HG03108 (cell line): Measurements from ENCODE around the gene ACTG1.
A peak's percentile ranks its signal among the peaks of the same experiment; 100 is the strongest.

Source experiments
- ATAC-seq: cut with Tn5 transposase; IDR thresholded peaks from one replicate; pipeline ENCODE4 v1.9.1; 2021; ENCODE audit warnings: moderate library complexity; ENCODE audit not compliant: unreplicated experiment

The ACTG1 gene

GRCh38 chr17:81483085-81483861 is 29.3 kb downstream of the ACTG1 start:
- peak; percentile 39 for ATAC-seq

DNA sequence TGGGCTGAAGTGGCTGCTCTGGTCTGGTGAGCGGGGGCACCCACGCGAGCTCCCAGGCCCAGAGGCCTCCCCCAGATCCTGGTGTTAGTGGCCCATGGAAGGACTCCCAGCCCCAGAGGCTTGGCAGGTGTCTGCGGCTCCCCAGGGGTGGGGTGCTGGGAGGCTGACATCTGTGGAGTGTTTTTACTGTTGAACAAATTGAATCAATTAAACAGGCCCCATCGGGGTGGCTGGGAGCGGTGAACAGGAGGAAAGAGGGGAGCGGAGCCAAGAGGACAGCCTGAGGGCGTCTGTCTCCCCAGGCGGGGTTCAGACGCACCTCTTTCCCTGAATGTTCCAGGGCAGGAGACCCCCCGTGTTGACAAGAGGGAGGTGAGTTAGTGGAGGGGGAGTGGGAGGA is 29.9 kb downstream of the ACTG1 start:
- no peak for ATAC-seq

- ATAC-seq, result no peak
Measured at GRCh38 chr17:81481815-81482505, 30.6 kb downstream of the ACTG1 start.

DNA sequence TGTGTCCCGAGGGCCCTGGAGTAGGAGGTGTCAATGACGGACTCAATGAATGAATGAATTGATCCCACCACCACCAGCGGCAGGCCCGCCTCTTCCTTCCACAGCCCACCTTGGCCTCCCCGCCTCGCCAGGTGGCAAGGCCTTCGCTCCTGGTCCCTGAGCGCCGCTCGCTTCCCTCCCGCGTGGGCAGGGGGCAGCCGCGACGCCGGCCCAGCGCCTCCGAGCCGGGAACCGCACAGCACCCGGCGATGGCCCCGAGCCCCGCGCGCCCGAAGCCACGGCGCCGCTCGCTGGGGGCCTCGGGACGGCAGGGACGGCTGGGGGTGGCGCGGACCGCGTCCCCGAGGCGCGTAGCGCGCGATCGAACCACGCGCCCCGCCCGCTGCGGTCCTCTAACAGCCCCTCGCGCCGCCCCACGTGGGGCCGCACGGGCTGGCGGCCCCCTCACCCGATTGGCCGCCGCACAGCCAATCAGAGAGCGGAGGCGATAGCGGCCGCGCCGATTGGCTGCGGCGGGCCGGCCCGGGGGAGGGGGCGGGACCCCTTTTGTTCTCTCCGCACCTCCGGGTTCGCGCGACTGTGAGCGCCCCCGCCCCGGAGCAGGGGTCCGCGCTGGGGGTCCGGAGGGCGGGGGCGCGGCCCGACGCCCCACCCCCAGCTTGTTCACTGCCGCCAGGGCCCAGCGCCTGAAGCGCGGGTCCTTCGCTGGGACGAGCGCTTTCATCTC is 31.4 kb downstream of the ACTG1 start:
- no peak for ATAC-seq

- ATAC-seq, result no peak
Measured at GRCh38 chr17:81480140-81481072, 32.2 kb downstream of the ACTG1 start.

GRCh38 chr17:81479175-81480071 is 33.2 kb downstream of the ACTG1 start:
- no peak for ATAC-seq

- no peak for ATAC-seq
Measured at GRCh38 chr17:81478119-81478518, 34.5 kb downstream of the ACTG1 start.

- no peak for ATAC-seq
Measured at GRCh38 chr17:81477173-81477572, 35.4 kb downstream of the ACTG1 start.

DNA sequence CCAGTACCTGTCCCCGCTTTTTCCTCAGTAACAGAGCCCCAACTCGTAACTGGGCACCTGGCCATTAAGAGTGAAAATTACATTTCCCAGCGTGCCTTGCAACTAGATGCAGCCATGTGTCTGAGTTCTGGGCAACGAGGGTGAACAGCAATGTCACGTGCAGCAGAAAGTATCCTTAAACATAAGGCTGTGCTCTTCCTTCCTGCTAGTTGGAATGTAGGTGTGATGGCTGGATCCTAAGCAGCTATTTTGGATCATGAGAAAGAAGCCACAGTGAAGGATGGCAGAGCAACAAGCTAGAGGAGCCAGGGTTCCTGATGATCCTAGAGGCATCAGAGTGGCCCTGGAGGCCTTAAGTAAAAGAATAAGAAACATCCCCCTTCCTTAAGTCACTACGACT is 36.0 kb downstream of the ACTG1 start:
- ATAC-seq, result no peak

DNA sequence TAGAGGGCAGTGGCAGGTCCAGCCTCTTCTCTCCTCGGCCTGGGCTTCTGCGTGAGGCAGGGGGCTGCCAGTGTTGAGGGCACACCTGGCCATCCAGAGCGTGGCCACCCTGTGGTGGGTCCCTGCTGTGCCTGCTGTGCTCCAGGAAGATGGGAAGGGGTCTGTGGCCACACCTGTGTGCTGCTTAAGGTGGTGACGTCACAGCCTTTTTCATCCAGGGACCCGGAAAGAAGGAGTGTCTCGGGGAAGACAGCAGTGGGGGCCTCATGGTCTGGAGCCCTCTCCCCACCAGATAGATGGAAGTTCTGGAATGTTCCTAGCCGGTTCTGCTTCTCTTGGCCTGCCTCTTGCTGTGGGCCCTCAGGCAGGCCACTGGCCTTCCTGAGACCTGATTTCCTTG is 36.5 kb downstream of the ACTG1 start:
- ATAC-seq, result no peak

DNA sequence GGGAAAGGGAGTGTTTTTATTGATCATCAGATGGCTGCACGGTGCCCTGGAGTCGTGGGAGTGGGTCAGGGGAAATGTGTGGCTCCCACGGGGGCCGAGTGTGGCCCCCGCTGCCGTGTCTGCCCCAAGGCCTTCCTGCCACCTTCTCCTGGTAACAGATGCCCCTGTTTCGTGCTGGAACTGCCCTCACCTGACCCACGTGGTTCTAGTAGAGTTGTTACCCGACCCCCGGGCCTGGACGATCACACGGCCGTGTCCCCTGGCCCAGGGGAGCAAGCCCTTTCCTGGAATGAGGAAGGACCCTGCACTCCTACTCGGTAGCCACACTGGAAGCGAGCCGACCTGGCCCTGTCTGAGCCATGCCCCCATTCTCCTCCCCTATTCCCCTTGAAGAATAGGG is 37.6 kb downstream of the ACTG1 start:
- ATAC-seq, result no peak

DNA sequence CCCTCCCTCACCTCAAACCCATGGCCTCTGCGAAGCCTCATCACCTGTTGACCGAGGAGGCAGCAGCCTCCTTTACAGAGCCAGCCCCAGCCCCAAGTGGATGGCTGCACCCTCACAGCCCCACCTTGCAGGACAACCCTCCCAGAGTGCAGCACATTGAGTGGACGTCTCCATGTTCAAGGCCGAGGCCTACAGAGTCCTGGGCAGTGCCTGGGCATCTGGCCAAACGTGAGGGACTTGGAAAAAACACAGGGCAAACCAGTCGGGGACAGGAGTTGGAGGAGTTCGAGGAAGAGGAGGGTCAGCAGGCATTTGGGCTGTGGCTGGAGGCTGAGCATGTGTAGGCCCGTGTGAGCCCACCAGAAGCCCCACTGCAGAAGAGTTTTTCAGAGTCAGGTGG is 39.6 kb downstream of the ACTG1 start:
- ATAC-seq, result no peak

DNA sequence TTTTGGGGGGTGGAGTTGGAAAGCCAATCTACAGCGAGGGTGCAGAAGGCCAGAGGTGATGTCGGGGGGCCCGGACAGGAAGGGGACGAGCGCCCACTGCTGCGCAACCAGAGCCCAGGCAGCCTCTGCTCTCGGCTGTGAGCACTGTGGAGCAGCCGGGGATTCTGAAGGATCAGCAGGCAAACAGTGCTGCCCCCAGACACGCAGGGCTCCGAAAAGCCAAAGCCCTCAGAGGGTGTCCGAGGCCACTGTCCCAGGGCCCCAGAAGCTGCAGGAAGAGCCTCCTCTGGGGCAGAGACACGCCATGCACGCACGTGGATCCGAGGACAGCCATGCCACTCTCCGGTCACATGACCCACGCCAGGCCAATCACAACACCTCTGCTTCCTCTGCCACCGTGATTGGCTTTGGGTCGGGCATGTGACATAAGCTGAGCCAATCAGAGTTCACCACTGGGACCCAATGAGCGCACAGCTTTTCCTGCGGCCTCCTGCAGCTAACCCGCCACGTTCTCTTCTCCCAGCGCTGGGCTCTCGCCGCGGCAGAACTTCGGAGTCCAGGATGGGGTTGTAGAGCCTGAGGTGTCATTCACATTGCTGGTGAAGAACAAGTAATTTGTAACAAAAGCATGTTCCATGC is 40.7 kb downstream of the ACTG1 start:
- ATAC-seq, result no peak

DNA sequence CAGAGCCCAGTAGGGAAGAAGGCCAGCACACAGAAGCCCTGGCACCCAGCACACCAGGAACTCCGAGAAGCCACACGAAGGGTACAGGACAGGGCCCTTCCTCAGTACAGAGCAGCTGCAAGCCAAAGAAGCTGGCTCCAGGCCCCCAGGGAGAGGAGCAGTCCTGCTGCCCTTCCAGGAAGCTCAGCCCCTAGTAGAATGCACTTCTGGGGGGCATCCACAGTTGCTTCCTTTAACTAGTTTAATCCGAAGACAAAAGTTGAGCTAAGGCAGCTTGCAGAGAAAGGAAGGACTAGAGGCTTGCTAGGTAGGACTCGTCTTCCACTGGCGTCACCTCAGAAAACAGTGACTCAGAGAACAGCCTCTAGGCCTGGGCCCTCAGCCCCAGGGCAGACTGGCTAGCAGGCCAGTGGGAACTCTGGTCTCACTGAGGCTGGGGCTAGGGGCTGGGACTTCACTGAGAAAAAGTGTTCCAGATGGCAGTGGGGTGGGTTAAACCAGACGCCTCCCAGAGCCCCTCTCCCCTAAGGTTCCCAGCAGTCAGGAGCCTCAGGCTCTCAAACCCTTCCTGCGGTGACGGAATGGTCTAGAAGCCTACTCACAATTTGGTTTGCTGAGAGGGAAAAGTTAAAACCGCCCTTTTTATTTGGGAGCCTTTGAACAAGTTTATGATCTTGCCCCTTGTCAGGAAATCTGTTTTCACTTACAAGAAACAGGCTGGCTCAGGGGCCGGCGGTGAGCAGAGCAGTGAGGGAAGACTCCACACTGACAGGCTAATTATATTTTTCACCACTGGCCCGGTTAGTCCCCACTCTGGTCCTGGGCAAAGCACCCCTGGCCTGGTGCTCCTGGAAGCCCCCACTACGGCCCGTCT is 41.4 kb downstream of the ACTG1 start:
- ATAC-seq, result no peak

- ATAC-seq, result no peak
Measured at GRCh38 chr17:81470270-81470943, 42.2 kb downstream of the ACTG1 start.

DNA sequence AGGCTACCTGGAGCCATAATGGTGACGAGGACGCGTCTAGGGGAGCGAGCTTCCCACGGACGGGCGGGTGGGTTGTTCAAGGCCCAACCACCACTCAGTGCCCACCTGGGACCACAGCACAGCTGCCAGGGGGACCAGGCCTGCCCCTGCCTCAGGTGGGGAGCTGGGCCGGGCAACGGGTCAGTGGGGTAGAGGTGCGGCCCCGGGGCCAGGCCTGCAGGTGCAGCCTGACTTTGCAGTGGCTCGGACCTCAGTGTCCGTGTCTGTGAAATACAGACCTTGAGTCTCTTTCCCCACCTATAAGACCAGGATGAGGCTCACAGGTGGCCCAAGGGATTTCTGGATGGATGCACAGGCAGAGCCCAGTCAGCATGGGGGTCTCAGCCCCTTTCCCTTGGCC is 43.3 kb downstream of the ACTG1 start:
- no peak for ATAC-seq

DNA sequence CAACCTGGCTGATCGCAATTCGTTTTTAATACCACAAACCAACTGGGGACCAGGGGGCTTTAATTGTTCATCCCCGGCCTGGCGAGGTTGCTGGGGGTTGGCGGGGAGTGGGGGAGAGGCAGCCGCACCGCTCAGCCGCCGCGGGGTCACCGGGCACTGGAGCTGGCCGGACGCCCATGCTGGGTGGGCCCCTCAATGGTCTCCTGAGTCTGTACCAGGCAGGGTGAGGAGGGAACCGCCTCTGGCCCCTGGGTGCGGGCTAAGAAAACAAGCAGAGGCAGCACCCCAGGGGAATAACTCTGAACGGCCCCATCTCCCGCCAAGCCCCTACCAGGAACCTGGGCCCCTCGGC is 43.9 kb downstream of the ACTG1 start:
- no peak for ATAC-seq
